NCI-H1930 (cell line): ENCODE measurements around the gene SETDB2.

ENCODE experiments used
- DNase-seq, 2 experiments: peaks; one replicate each; lab custom pipeline; 2025; lab: John Stamatoyannopoulos, UW

The SETDB2 gene

GRCh38 chr13:49443704-49444523 is at the start of gene SETDB2, which contains the start of gene CAB39L:
Gene SETDB2, plus strand, starts transcription at chr13:49444274. Its CDS starts 7,620 bp downstream, at chr13:49451894.
Gene CAB39L, minus strand, starts transcription at chr13:49444064. Its CDS starts 61,154 bp downstream, at chr13:49382910.
- peak; percentile 98 to 99 for DNase-seq

DNA sequence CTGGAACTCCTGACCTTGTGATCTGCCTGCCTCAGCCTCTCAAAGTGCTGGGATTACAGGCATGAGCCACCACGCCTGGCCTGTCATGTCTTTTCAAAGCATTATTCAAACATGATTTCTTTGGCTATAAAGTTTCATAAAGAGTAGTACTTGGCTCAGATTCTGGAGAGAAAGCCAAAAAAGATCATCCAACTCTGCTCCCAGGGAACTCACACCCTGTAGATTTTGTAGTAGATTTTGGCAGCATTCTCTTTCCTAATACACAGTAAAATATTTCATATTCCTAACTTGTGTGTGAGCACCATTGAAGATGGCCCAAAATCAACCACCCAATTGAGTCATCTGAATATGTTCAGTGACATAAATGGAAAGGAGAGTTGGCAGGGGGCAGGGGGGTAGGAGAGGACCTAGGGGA is 48.6 kb upstream of the SETDB2 start:
- no peak for DNase-seq

DNA sequence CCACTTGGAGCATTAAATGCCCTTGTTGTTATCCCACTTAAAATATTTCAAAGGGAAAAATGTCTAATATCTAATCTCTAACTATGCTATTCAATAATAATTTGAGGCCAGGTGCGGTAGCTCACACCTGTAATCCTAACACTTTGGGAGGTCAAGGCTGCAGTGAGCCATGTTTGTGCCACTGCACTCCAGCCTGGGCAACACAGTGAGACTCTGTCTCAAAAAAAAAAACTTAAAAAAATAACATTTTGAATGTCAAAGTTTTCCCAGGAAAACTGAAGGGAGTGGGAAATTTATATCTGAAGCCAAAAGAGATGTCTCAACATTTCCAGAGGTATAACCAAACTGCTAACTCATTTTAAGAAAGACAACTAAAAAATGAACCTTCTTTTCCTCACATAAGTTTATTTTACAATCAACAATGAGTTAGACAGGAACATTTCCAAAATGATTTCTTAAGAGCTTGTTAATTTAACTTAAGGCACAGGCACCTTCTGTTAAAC is 48.1 kb upstream of the SETDB2 start:
- DNase-seq, result no peak

DNA sequence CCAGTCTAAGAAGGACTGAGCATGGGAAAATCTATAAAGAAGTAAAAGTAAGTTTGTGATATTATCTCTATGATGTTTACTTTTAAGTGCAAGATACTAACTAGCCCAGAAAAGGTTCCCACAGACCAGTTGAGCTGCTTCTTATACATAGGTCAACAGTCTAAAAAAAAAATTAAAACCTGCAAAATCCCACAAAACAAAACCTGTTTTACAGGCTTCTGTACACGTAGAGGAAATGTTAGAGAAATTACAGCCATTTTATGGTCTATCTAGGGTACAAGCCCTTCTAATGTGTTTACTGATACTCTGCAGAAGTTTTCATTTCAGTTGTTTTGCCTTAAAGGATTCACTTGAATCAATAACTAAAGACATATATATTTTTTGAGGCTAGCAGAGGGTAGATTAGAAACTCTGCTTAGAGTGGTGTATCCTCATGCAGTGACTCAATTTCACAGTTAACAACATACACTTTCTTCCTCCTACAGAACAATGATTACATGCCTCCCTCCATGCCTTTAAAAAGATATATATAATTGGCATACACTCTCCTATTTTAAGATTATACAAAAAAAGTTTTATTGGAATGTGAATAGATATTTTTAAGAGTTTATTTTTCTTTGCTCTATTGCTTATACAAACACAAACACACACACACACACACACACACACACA is 44.1 kb upstream of the SETDB2 start:
- no peak for DNase-seq

GRCh38 chr13:49400755-49401659 is 43.1 kb upstream of the SETDB2 start:
- no peak for DNase-seq

DNA sequence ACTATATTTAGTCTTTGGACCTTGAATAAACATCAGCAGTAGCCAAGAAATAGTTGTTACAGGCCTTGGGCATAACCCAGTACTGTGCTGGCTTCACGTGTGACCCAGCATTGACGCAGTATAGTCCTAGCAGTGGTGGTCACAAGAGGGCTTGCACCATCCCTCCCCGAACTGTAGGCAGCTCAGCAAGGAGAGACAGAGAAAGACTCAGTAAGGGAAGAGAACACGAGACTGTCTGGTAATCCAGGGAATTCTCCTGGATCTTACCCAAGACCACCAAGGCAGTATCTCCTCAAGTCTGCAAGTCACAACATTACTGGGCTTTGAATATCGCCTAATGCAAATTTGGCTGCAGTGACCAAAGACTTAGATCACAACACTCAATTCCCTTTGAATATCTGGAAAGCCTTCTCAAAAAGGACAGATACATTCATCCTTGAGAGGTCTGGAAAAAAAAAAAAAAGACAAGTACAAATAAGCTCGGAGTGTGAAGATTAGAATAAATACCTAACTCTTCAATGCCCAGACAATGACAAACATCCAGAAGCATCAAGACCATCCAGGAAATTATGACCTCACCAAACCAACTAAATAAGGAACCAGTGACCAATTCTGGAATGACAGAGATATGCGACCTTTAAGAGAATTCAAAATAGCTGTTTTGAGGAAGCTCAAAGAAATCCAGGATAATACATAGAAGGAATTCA is 39.9 kb upstream of the SETDB2 start:
- no peak for DNase-seq

DNA sequence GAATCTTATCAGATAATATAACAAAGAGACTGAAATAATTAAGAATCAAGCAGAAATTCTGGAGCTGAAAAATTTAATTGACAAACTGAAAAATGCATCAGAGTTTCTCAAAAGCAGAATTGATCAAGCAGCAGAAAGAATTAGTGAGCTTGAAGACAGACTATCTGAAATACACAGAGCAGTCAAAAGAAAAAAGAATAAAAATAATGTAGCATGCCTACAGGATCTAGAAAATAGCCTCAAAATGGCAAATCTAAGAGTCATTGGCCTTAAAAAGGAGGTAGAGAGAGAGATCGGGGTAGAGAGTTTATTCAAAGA is 39.4 kb upstream of the SETDB2 start:
- no peak for DNase-seq

- DNase-seq, result no peak
These were observed 37.0 kb upstream of the SETDB2 start for GRCh38 chr13:49407068-49407467.

- no peak for DNase-seq
These were observed 36.1 kb upstream of the SETDB2 start for GRCh38 chr13:49407936-49408335.

DNA sequence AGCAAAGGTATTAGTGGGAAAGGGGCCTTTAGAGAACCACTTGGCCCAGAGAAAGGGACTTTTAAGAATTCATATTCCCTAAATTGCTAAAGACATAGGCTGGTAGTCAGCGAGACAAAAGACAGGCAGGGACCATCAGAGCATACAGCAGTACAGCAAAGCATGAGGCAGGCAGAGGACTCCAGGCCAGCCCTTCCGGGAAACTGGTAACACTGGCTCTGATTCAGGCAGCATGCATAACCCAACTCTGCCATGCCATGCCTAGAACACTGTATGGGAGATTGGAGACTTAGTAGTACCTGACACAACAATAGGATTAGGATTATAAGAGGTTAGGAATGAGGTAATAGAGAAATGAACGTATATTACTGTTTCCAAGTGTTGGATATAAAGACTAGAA is 35.1 kb upstream of the SETDB2 start:
- DNase-seq, result no peak

GRCh38 chr13:49410006-49410405 is 34.1 kb upstream of the SETDB2 start:
- no peak for DNase-seq

DNA sequence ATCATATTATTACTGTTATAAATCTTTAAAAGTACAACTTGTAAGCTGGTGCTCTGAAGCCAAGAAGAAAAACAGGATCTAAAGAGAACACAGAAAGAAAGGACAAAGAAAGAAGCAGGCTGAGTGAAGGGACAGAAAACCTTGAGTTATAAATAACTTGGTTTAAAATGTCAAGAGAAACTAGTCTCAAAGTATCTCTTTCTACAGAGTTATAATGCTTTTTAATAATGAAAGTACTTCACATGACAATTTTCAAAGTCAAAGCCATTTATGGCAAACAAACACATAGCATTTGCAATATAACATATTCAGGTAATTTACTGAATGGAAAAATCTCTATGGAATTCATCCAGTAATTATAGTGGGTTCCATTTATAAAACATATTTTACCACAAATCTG is 33.6 kb upstream of the SETDB2 start:
- no peak for DNase-seq

- no peak for DNase-seq
These were observed 32.7 kb upstream of the SETDB2 start for GRCh38 chr13:49411353-49411752.

GRCh38 chr13:49412749-49413148 is 31.3 kb upstream of the SETDB2 start:
- no peak for DNase-seq

DNA sequence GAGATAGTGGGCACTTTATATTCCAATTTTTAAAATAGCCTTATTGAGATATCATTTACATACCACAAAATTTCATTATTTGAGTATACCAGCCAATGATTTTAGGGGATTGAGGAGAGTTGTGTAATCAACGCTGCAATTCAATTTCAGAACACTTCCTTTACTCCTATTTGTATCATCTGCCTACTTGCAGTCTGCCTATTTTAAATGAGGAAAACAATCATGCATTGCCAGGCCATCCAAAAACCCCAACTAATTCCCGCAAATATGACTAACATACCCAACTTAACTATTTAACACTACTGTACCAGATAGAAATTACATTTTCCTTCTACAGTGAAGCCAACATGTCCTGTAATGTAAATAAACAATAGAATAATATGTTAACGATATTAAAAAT is 26.9 kb upstream of the SETDB2 start:
- DNase-seq, result no peak

GRCh38 chr13:49418206-49418605 is 25.9 kb upstream of the SETDB2 start:
- no peak for DNase-seq

DNA sequence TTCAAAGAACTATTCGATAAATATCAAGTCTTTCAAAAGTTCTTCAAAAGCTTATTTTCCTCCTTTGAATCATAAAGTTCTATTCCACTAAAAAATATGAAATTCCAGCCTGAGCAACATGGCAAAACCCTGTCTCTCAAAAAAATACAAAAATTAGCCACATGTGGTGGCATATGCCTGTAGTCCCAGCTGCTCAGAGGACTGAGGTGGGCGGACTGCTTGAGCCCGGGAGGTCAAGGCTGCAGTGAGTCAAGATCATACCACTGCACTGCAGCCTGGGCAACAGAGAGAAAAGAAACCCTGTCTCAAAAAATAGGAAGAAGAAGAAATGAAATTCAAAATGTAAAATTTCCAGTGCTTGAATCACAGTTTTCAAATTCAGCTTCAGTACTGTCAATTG is 24.8 kb upstream of the SETDB2 start:
- DNase-seq, result no peak

DNA sequence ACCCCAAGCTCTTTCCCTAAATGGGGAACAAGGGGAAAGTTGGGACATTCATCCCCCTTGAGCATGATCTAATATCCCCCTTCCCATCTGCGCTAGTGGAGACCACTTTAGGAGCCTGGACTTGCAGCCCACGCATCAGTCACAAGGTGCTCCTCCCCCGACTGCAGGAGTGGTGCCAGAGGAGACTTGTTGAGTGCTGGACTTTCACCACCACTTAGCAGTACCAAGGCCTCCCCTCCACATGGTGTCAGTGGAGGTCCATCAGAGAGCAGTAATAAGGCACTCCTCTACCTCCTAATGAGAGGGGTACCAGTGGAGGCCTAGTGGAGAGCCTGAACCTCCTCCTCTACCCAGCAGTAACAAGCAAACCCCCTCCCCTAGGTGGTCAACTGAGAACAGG is 22.7 kb upstream of the SETDB2 start:
- no peak for DNase-seq

GRCh38 chr13:49424011-49424560 is 20.0 kb upstream of the SETDB2 start:
- DNase-seq, result no peak

- no peak for DNase-seq
These were observed 15.9 kb upstream of the SETDB2 start for GRCh38 chr13:49428041-49428763.

GRCh38 chr13:49429121-49429520 is 15.0 kb upstream of the SETDB2 start:
- no peak for DNase-seq
